Neural crest cell (in vitro differentiated cells): ENCODE measurements around the gene ZDHHC18. TPM values are rescaled to one million over a fixed set of nuclear protein-coding genes. Genes with fewer than 3 reads are reported as not detected.
"Not testable (repeated sequence)": the region's sequence is repeated elsewhere in the genome, so short reads cannot be mapped to it uniquely, and the experiment has no call there.

Experiments used
- DNase-seq: peaks from one replicate; pipeline ENCODE4 v3.0.0; 2021; ENCODE audit warnings: low read depth, mixed read lengths, low spot score
- H3K27ac Mint-ChIP-seq: one replicate; pipeline ENCODE4 v1.8.0; 2021; ENCODE audit warnings: mild to moderate bottlenecking, mixed read lengths; ENCODE audit not compliant: unreplicated experiment
- H3K27me3 Mint-ChIP-seq: 2 replicates; pipeline ENCODE4 v1.8.0; 2021; ENCODE audit warnings: low read depth, mild to moderate bottlenecking, mixed read lengths
- H3K36me3 Mint-ChIP-seq: 2 replicates; pipeline ENCODE4 v1.8.0; 2021; ENCODE audit warnings: low read depth, mild to moderate bottlenecking, mixed read lengths
- H3K4me1 Mint-ChIP-seq: 2 replicates; pipeline ENCODE4 v1.8.0; 2021; ENCODE audit warnings: mixed read lengths
- H3K4me3 Mint-ChIP-seq: one replicate; pipeline ENCODE4 v1.8.0; 2021; ENCODE audit warnings: mild to moderate bottlenecking, mixed read lengths
- H3K9me3 Mint-ChIP-seq: 2 replicates; pipeline ENCODE4 v1.8.0; 2021; ENCODE audit warnings: mixed read lengths
- total RNA-seq: library from RNA; stranded (reverse); gene quantifications from 2 replicates; pipeline ENCODE4 v1.2.1, GENCODE V29; 2021
- TF ChIP-seq, protein P1 (sequence below): fragments of 200-600 bp; sonication (generic); conservative IDR thresholded peaks from 2 replicates; pipeline ENCODE4 v1.5.0; 2021; ENCODE audit warnings: antibody characterized with exemption, mild to moderate bottlenecking

ZDHHC18 gene
- total RNA-seq, 1 donor from 2014 or later, result 44.3 TPM

DNA sequence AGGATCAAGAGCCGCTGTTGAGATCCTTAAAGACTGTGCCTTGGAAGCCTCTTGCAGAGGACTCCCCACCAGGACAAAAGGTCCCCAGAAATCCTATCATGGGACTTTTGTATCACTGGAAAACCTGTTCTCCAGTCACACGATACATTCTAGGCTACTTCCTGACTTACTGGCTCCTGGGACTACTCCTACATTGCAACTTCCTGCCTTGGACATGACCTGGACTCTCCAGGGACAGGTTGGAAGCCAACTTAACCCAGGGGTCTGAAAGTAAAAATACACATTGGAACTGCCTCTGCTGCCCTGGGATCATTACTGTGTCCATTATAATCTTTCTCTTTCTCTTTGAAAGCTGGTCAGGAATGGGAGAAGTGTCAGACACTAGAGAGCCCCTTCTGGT is 28.9 kb upstream of the ZDHHC18 start:
- H3K4me3 Mint-ChIP-seq, result peak overlapping the region; percentile 2
- peaks cover 18% of the 10 kb centered on the region for H3K4me1 Mint-ChIP-seq
- H3K36me3 Mint-ChIP-seq, result no peaks in the 10 kb centered on the region
- H3K27ac Mint-ChIP-seq, result peak overlapping the region; percentile 36
- DNase-seq, result no peak
- H3K27me3 Mint-ChIP-seq, result no peaks in the 10 kb centered on the region
- peaks cover 2% of the 10 kb centered on the region for H3K9me3 Mint-ChIP-seq
- TF ChIP-seq, protein P1, sequence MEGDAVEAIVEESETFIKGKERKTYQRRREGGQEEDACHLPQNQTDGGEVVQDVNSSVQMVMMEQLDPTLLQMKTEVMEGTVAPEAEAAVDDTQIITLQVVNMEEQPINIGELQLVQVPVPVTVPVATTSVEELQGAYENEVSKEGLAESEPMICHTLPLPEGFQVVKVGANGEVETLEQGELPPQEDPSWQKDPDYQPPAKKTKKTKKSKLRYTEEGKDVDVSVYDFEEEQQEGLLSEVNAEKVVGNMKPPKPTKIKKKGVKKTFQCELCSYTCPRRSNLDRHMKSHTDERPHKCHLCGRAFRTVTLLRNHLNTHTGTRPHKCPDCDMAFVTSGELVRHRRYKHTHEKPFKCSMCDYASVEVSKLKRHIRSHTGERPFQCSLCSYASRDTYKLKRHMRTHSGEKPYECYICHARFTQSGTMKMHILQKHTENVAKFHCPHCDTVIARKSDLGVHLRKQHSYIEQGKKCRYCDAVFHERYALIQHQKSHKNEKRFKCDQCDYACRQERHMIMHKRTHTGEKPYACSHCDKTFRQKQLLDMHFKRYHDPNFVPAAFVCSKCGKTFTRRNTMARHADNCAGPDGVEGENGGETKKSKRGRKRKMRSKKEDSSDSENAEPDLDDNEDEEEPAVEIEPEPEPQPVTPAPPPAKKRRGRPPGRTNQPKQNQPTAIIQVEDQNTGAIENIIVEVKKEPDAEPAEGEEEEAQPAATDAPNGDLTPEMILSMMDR, result no peak

DNA sequence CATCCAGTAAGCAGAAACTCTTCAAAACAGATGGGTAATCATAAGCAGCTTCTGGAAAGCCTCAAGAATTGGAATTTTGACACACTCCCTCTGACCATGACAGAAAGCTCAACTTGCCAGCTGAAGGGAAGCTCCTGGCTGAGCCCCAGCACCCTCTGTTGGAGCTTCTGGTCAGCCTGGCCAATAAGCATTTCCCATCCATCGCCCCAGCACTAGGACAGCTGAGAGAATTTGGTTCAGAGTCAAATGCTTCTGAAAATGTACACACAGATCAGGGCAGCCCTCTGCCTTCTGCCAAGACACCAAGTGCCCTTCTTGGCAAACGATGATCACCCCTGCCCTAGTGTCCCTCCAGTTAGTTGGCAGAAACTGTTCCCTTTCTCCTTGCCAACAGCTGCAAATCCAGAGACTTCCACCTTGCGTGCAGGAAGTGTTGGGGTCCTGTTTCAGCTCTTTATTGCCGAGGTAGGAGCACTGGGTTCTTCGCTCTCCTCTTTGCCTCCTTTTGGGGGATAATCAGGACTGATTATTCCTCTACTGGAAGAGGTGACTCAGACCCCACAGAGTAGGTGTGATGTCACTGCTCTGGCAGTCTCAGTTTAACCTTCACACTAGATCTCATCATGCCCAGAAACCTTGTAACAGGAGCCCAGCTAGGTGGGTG is 26.9 kb upstream of the ZDHHC18 start:
- Mint-ChIP-seq H3K36me3 (no peaks in the 10 kb centered on the region), H3K9me3 (peaks cover 2% of the 10 kb centered on the region), H3K27me3 (no peaks in the 10 kb centered on the region), H3K4me3 (no peak overlapping the region), H3K27ac (no peak overlapping the region), H3K4me1 (peaks cover 18% of the 10 kb centered on the region)
- DNase-seq, result no peak
- TF ChIP-seq, protein P1, result no peak

DNA sequence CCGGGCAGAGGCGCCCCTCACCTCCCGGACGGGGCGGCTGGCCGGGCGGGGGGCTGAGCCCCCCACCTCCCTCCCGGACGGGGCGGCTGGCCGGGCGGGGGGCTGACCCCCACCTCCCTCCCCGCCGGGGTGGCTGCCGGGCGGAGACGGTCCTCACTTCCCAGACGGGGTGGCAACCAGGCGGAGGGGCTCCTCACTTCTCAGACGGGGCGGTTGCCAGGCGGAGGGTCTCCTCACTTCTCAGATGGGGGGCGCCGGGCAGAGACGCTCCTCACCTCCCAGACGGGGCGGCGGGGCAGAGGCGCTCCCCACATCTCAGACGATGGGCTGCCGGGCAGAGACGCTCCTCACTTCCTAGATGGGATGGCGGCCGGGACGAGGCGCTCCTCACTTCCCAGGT is 22.6 kb upstream of the ZDHHC18 start:
- peaks cover 18% of the 10 kb centered on the region for H3K4me1 Mint-ChIP-seq
- not testable (repeated sequence) for H3K27me3 Mint-ChIP-seq, DNase-seq, H3K9me3 Mint-ChIP-seq, H3K27ac Mint-ChIP-seq, H3K4me3 Mint-ChIP-seq, H3K36me3 Mint-ChIP-seq

DNA sequence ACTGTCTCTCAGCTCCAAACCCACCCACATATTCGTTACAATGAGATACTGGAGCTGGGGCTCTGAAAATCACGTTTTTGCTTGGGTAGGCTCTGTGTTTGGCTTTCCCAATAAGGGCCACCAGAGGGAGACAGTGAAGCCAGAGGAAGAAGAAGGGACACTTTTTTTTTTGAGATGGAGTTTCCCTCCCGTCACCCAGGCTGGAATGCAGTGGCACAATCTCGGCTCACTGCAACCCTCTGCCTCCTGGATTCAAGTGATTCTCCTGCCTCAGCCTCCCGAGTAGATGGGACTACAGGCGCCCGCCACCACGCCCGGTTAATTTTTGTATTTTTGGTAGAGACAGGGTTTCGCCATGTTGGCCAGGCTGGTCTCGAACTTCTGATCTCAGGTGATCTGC is 16.4 kb upstream of the ZDHHC18 start:
- not testable (repeated sequence) for H3K36me3 Mint-ChIP-seq, H3K27ac Mint-ChIP-seq, H3K27me3 Mint-ChIP-seq, H3K4me1 Mint-ChIP-seq, H3K9me3 Mint-ChIP-seq, H3K4me3 Mint-ChIP-seq
- peak; percentile 72 for DNase-seq
- TF ChIP-seq, protein P1, result peak; percentile 81

DNA sequence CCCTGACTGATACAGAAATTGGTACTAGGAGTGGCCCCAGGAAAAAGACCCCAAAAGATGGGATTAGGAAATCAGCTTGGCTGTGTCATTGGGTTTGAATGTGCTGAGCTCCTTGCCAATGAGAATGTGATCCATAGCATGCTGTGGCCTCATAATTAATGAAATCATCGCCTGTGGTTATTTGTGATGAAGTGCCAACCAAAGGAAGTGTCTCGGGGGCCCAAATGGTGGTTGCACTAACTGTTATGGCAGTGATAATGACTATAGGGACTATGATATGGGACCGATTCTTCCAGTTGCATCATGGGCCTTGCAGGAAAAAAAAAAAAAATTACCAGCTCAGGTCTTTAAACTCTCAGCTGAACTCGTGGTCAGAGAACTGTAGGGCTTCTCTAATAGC is 15.4 kb upstream of the ZDHHC18 start:
- no peaks in the 10 kb centered on the region for H3K9me3 Mint-ChIP-seq
- no peaks in the 10 kb centered on the region for H3K27me3 Mint-ChIP-seq
- H3K4me3 Mint-ChIP-seq, result no peak overlapping the region
- TF ChIP-seq, protein P1, result no peak
- no peak overlapping the region for H3K27ac Mint-ChIP-seq
- H3K36me3 Mint-ChIP-seq, result peaks cover 2% of the 10 kb centered on the region
- DNase-seq, result no peak
- H3K4me1 Mint-ChIP-seq, result no peaks in the 10 kb centered on the region

DNA sequence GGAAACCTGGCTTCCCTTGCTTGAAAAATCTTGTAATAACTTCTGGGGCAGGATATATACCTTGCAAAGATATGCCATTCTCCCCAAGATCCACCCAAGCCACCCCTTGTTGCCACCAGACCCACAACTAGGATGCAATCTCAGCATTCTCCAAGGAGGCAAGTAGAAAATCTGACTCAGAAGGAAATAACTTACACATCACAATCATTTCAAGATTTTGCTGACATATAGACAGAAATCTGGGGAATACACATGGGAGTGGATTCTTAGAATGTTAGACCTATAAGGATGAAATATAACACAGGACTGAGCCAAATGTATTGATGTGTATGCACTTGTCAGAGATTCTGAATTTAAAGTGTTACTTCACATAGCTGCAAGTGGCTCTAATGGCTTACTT is 14.8 kb upstream of the ZDHHC18 start:
- TF ChIP-seq, protein P1, result no peak
- H3K4me1 Mint-ChIP-seq, result no peaks in the 10 kb centered on the region
- H3K27me3 Mint-ChIP-seq, result no peaks in the 10 kb centered on the region
- peaks cover 2% of the 10 kb centered on the region for H3K36me3 Mint-ChIP-seq
- no peak overlapping the region for H3K27ac Mint-ChIP-seq
- H3K4me3 Mint-ChIP-seq, result no peak overlapping the region
- no peaks in the 10 kb centered on the region for H3K9me3 Mint-ChIP-seq
- DNase-seq, result no peak
